GM21529 (cell line): ENCODE measurements around the gene NEU4.
A peak's percentile ranks its signal among the peaks of the same experiment; 100 is the strongest.
"Not testable (repeated sequence)": the region's sequence is repeated elsewhere in the genome, so short reads cannot be mapped to it uniquely, and the experiment has no call there.

Source experiments
- ATAC-seq: cut with Tn5 transposase; IDR thresholded peaks from one replicate; pipeline ENCODE4 v1.9.1; 2021; ENCODE audit not compliant: unreplicated experiment

NEU4 gene

GRCh38 chr2:241775223-241776177 lies 33.5 kb upstream of the NEU4 start:
- no peak for ATAC-seq

- ATAC-seq = no peak
These were observed 32.4 kb upstream of the NEU4 start, which contains the start of gene GAL3ST2 for GRCh38 chr2:241776336-241777169. Gene GAL3ST2, plus strand, starts transcription at chr2:241776822. Its CDS starts 134 bp downstream, at chr2:241776956.

- no peak for ATAC-seq
These were observed 31.8 kb upstream of the NEU4 start for GRCh38 chr2:241777170-241777685.

GRCh38 chr2:241777686-241778627 lies 31.0 kb upstream of the NEU4 start:
- no peak for ATAC-seq

GRCh38 chr2:241780939-241781569 lies 27.9 kb upstream of the NEU4 start:
- ATAC-seq = no peak

GRCh38 chr2:241782053-241782452 lies 26.9 kb upstream of the NEU4 start:
- ATAC-seq = not testable (repeated sequence)

- no peak for ATAC-seq
These were observed 20.9 kb upstream of the NEU4 start for GRCh38 chr2:241788135-241788534.

GRCh38 chr2:241788572-241788971 lies 20.4 kb upstream of the NEU4 start:
- peak; percentile 56 for ATAC-seq

- not testable (repeated sequence) for ATAC-seq
These were observed 17.6 kb upstream of the NEU4 start for GRCh38 chr2:241791385-241791784.

GRCh38 chr2:241793385-241793784 lies 15.6 kb upstream of the NEU4 start:
- ATAC-seq = no peak

- ATAC-seq = no peak
These were observed 14.7 kb upstream of the NEU4 start for GRCh38 chr2:241794250-241794823.

GRCh38 chr2:241795021-241795999 lies 13.7 kb upstream of the NEU4 start:
- no peak for ATAC-seq

GRCh38 chr2:241796209-241796608 lies 12.8 kb upstream of the NEU4 start:
- ATAC-seq = no peak

GRCh38 chr2:241796610-241797138 lies 12.3 kb upstream of the NEU4 start:
- ATAC-seq = no peak

GRCh38 chr2:241797441-241798080 lies 11.4 kb upstream of the NEU4 start:
- no peak for ATAC-seq

GRCh38 chr2:241798081-241798630 lies 10.8 kb upstream of the NEU4 start:
- ATAC-seq = no peak
